KMS-11 (cell line): ENCODE data around the gene SH3BP1.
A peak's percentile ranks its signal among the peaks of the same experiment; 100 is the strongest.

ENCODE experiments used
- H2AFZ ChIP-seq: fragments of 200-600 bp; sonication (generic); 2 replicates; pipeline ENCODE4 v1.6.1; 2016; ENCODE audit warnings: antibody characterized with exemption, mixed run types, low read depth
- H3K27ac ChIP-seq: fragments of 200-600 bp; sonication (generic); 2 replicates; pipeline ENCODE4 v1.6.1; 2016; ENCODE audit warnings: mild to moderate bottlenecking, mixed run types
- H3K27me3 ChIP-seq: fragments of 200-600 bp; sonication (generic); 2 replicates; pipeline ENCODE4 v1.6.1; 2017; ENCODE audit warnings: mild to moderate bottlenecking, low read depth, mixed run types, moderate library complexity; ENCODE audit not compliant: insufficient read depth
- H3K36me3 ChIP-seq: fragments of 200-600 bp; sonication (generic); 2 replicates; pipeline ENCODE4 v1.6.1; 2017; ENCODE audit warnings: mild to moderate bottlenecking, mixed run types; ENCODE audit not compliant: insufficient read depth
- H3K4me1 ChIP-seq: fragments of 200-600 bp; sonication (generic); 2 replicates; pipeline ENCODE4 v1.6.1; 2016; ENCODE audit warnings: mild to moderate bottlenecking, low read depth, mixed run types; ENCODE audit not compliant: poor library complexity, severe bottlenecking
- H3K4me2 ChIP-seq: fragments of 200-600 bp; sonication (generic); 2 replicates; pipeline ENCODE4 v1.7.0; 2016; ENCODE audit warnings: mild to moderate bottlenecking, mixed run types
- H3K4me3 ChIP-seq: fragments of 200-600 bp; sonication (generic); IDR thresholded peaks from 2 replicates; pipeline ENCODE4 v1.6.1; 2017; ENCODE audit warnings: low read depth, low read length, mixed read lengths; ENCODE audit not compliant: insufficient read depth
- H3K79me2 ChIP-seq: fragments of 200-600 bp; sonication (generic); 2 replicates; pipeline ENCODE4 v1.6.1; 2016; ENCODE audit warnings: low read depth, mixed run types; ENCODE audit not compliant: insufficient read depth
- H3K9ac ChIP-seq: fragments of 200-600 bp; sonication (generic); 2 replicates; pipeline ENCODE4 v1.6.1; 2016; ENCODE audit warnings: mild to moderate bottlenecking, mixed run types
- H4K20me1 ChIP-seq: fragments of 200-600 bp; sonication (generic); 2 replicates; pipeline ENCODE4 v1.6.1; 2016; ENCODE audit warnings: mild to moderate bottlenecking, mixed run types; ENCODE audit not compliant: insufficient read depth
- CTCF ChIP-seq: fragments of 200-600 bp; sonication (generic); conservative IDR thresholded peaks from 2 replicates; pipeline ENCODE4 v1.6.1; 2017; ENCODE audit warnings: low read depth, mild to moderate bottlenecking, antibody characterized with exemption, low read length, moderate library complexity, mixed read lengths

Gene SH3BP1

GRCh38 chr22:37633625-37634416 is 5.6 kb upstream of the SH3BP1 start:
- H3K4me3 ChIP-seq = no peak overlapping the region
- peak overlapping the region; percentile 83 for H3K27ac ChIP-seq
- H2AFZ ChIP-seq = peak overlapping the region; percentile 17; the same call in 1 of the 2 replicates

GRCh38 chr22:37634417-37634924 is 5.0 kb upstream of the SH3BP1 start:
- H3K4me3 ChIP-seq = no peak overlapping the region

More at GRCh38 chr22:37633625-37634416, 5.6 kb upstream of the SH3BP1 start:
- H3K9ac ChIP-seq = peak overlapping the region; percentile 41; the same call in 1 of the 2 replicates
- no peaks in the 10 kb centered on the region for H3K27me3 ChIP-seq
- peak overlapping the region; percentile 79 for H3K4me2 ChIP-seq
- peaks cover 70% of the 10 kb centered on the region for H3K4me1 ChIP-seq
- H3K36me3 ChIP-seq = no peaks in the 10 kb centered on the region
- TF ChIP-seq CTCF = no peak
- H3K79me2 ChIP-seq = no peaks in the 10 kb centered on the region
- no peaks in the 10 kb centered on the region for H4K20me1 ChIP-seq

GRCh38 chr22:37635157-37635556 is 4.3 kb upstream of the SH3BP1 start:
- Histone ChIP-seq H3K4me1 (peaks cover 75% of the 10 kb centered on the region), H3K9ac (no peak overlapping the region), H2AFZ (no peak overlapping the region), H3K27me3 (no peaks in the 10 kb centered on the region), H3K27ac (peak overlapping the region; percentile 83), H3K4me3 (no peak overlapping the region), H3K4me2 (peak overlapping the region; percentile 79; the same call in 1 of the 2 replicates), H4K20me1 (no peaks in the 10 kb centered on the region), H3K79me2 (no peaks in the 10 kb centered on the region), H3K36me3 (no peaks in the 10 kb centered on the region)
- TF ChIP-seq CTCF = no peak

More at GRCh38 chr22:37634417-37634924, 5.0 kb upstream of the SH3BP1 start:
- no peaks in the 10 kb centered on the region for H3K36me3 ChIP-seq
- peaks cover 75% of the 10 kb centered on the region for H3K4me1 ChIP-seq
- peak overlapping the region; percentile 79 for H3K4me2 ChIP-seq
- H3K9ac ChIP-seq = peak overlapping the region; percentile 41; the same call in 1 of the 2 replicates
- H2AFZ ChIP-seq = peak overlapping the region; percentile 17; the same call in 1 of the 2 replicates
- no peaks in the 10 kb centered on the region for H3K27me3 ChIP-seq
- TF ChIP-seq CTCF = peak; percentile 43
- H4K20me1 ChIP-seq = no peaks in the 10 kb centered on the region
- peak overlapping the region; percentile 83 for H3K27ac ChIP-seq
- H3K79me2 ChIP-seq = no peaks in the 10 kb centered on the region

- no peaks in the 10 kb centered on the region for H3K36me3 ChIP-seq
- peaks cover 82% of the 10 kb centered on the region for H3K4me1 ChIP-seq
- TF ChIP-seq CTCF = peak; percentile 35; the same call in 1 of the 2 replicates
- H3K9ac ChIP-seq = no peak overlapping the region; the same call in 1 of the 2 replicates
- peak overlapping the region; percentile 79 for H3K4me2 ChIP-seq
- H3K27ac ChIP-seq = peak overlapping the region; percentile 83
- no peak overlapping the region for H2AFZ ChIP-seq
- H4K20me1 ChIP-seq = no peaks in the 10 kb centered on the region
- no peaks in the 10 kb centered on the region; the same call in 1 of the 2 replicates for H3K79me2 ChIP-seq
- H3K4me3 ChIP-seq = no peak overlapping the region
- H3K27me3 ChIP-seq = no peaks in the 10 kb centered on the region
Measured at GRCh38 chr22:37636186-37636948, 3.1 kb upstream of the SH3BP1 start.
